GM10266 (cell line): ENCODE measurements around the gene PARP16.
A peak's percentile ranks its signal among the peaks of the same experiment; 100 is the strongest.

ENCODE experiments used
- DNase-seq: peaks from one replicate; pipeline ENCODE4 v3.0.0; 2012; ENCODE audit errors: extremely low spot score
- CTCF ChIP-seq: IDR thresholded peaks from 2 replicates; pipeline ENCODE4 v1.5.1; 2012; ENCODE audit warnings: mild to moderate bottlenecking, low read depth; ENCODE audit not compliant: control insufficient read depth, insufficient read depth; ENCODE audit errors: missing control alignments

PARP16 gene

DNA sequence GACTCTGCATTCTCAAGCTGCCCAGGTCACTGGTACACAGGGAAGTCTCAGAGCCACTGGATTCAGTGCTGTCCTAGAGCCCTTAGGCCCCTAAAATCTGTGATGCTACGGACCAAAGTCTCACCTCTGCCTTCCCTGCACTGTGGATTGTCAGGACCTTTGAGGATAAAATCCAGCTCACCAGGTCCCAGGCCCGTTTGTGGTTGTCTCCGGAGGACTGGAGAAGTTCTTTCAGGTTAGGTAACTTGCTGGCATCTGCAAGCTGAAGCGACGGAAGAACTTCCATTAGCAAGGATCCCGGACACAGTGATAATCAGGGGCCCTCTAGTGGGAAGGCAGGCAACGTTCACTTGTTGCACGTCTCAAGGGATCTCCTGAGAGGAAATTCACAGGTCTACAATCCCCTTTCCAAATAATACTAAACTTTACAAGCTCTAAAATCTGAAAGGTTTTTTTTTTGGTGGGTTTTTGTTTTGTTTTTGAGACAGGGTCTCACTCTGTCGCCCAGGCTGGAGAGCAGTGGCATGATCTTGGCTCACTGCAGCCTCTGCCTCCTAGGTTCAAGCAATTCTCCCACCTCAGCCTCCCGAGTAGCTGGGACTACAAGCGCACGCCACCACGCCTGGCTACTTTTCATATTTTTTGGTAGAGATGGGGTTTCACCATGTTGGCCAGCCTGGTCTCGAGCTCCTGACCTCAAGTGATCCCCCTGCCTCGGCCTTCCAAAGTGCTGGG, 15.7 kb downstream of the PARP16 start:
- DNase-seq, result peak; percentile 43
- peak; percentile 64 for TF ChIP-seq CTCF

DNA sequence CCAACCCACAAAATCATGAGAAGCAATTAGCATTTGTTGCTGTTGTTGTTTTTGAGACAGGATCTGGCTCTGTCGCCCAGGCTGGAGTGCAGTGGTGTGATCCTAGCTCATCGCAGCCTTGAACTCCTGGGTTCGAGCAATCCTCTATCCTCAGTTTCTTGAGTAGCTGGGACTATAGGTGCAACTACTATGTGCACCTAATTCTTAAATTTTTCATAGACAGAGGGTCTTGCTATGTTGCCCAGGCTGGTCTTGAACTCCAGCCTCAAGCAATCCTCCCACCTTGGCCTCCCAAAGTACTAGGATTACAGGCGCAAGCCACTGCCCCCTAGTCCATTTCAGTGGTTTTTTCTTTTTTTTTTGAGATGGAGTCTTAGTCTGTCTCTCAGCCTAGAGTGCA, 18.3 kb downstream of the PARP16 start:
- no peak for TF ChIP-seq CTCF
- no peak for DNase-seq

GRCh38 chr15:65266469-65266868, 20.2 kb downstream of the PARP16 start:
- no peak for TF ChIP-seq CTCF
- no peak for DNase-seq

DNA sequence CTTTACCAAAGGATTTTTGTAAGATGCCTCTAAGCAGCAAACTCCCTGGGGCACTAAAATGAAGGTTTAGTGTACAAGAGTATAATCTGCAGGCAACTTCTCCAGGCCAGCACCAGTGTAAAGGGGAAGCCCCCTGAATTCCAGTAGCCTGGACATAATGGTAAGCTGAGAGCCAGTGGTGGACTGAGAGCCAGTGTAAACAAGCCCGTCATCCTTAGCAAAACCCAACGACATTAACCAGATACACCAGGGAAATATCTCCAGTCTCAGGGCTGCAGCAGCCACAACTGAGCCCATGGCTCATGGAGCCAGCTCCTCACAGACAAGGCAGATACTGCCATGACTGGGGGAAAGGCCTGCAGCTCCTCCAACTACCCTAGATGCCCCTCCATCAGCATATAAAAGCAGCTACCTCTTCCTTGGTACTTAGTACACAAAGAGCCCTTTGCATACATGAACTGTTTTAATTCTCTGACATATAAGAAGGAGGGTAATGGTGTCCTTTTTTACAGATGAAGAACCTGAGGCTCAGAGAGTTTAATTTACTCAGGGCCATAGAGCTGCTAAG, 21.7 kb downstream of the PARP16 start:
- no peak for DNase-seq
- no peak for TF ChIP-seq CTCF

GRCh38 chr15:65263313-65263712, 23.4 kb downstream of the PARP16 start:
- no peak for TF ChIP-seq CTCF
- DNase-seq, result no peak

GRCh38 chr15:65260968-65261367, 25.7 kb downstream of the PARP16 start:
- no peak for TF ChIP-seq CTCF
- no peak for DNase-seq

GRCh38 chr15:65259367-65259797, 27.3 kb downstream of the PARP16 start:
- DNase-seq, result no peak

More at GRCh38 chr15:65259367-65259797, 27.3 kb downstream of the PARP16 start:
- TF ChIP-seq CTCF, result no peak
